Measurements from ENCODE around the gene EED.

DNA sequence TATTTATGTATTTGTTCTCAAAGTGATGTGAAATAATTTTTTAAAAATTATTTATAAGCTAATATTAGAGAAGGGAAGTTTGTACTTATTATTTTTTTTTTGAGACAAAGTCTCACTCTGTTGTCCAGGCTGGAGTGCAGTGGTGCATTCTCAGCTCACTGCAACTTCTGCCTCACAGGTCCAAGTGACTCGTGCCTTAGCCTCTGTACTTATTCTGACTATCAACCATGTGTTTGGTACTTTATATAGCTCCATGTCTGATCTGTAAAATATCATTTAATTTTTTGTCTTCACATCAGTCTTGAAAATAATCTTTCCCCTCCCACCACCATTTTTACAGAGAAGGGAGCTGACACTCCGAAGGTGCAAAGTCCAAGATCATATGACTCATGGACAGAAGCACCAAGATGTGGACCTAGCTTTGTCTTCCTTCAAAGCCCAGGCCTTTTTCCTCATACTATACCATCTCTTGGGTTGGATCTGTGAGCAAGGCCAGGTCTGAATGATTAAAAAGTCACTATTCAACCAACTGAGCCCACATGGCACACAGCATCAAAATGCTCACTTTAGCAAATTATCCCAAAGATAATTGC, 32.4 kb upstream of the EED start:
- TF ChIP-seq E2F8 (IDR thresholded peaks at IDR 0.05; ENCODE audit: low read depth, partially characterized antibody) = no peak
- TF ChIP-seq CHD1 (IDR thresholded peaks at IDR 0.05; ENCODE audit: low read length) = no peak
- TF ChIP-seq ARID2 (IDR thresholded peaks at IDR 0.05) = no peak
- TF ChIP-seq THRA (IDR thresholded peaks at IDR 0.05) = no peak
